Fibroblast of skin of left biceps (primary cell): ENCODE measurements around the gene ABCB6.
A peak's percentile ranks its signal among the peaks of the same experiment; 100 is the strongest.

Source experiments
- DNase-seq, 2 experiments: peaks; one replicate each; pipeline ENCODE4 v3.0.0-alpha.2; 2013; ENCODE audit warnings: low read depth in 2 of 2

ABCB6 gene

GRCh38 chr2:219168932-219169331, 49.8 kb downstream of the ABCB6 start:
- DNase-seq = no peak

- DNase-seq = no peak
These were observed 50.2 kb downstream of the ABCB6 start for GRCh38 chr2:219168526-219168925.

- DNase-seq = no peak
These were observed 50.8 kb downstream of the ABCB6 start for GRCh38 chr2:219167997-219168396.

DNA sequence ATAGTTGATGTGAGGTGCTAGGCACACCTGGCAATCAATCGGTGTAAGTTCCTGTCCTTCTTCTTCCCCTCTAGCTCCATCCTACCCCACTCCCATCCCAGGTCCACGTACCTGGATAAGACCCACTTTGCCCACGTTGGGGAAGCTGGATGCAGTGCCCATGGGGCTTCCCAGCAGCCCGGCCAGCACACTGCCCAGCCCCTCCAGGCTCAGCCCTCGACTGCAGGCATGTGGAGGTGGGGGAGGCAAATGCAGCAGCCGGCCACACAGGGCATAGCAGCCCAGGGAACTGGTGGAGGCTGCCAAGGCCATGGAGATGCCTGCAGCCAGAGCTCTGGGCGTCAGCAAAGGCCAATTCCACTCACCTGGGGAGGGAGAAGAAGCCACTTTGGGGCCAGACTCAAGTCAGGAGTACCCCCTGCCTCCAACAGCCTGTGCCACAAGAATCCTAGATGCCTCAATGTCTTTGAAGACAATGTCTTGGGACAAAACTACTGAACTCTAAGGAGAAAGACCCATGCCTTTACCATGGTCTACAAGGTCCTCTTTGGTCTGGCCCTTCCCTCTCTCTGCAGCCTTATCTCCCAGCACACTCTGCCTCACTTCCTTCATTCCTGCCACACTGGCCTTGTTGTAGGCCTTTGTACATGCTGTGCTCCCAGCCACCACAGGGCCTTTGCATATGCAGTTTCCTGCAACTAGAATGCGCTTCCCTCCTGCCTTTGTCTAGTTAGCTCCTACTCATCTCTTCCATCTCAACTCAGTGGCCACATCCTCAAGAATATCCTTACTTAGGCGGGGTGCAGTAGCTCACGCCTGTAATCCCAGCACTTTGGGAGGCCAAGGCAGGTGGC, 53.5 kb downstream of the ABCB6 start:
- DNase-seq = no peak

DNA sequence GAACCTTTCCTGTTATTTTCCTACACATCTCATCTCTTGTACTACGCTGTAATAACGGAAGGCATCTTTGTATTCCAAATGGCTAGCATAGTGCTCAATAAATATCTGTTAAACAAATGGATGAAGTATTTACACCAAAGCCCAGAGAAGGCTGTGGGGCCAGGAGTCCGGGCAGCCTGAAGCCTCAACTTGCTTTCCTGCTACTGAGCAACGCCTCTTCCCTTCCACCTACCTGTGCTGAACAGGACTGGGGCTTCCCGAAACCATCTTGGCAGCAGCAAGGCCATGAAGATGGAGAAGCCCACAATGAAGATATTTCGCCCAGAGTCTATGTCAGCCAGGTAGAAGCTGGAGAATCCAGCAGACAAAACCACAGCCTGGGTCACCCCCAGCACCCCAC, 55.6 kb downstream of the ABCB6 start:
- DNase-seq = no peak

GRCh38 chr2:219161097-219161496, 57.7 kb downstream of the ABCB6 start:
- no peak for DNase-seq

- DNase-seq = peak; percentile 78 to 83
These were observed 58.4 kb downstream of the ABCB6 start, which contains the start of gene NHEJ1 for GRCh38 chr2:219160186-219161017. Gene NHEJ1 (minus strand): TSS chr2:219160815. CDS start chr2:219158362, 2,453 bp downstream.
